COR-L47 (cell line): ENCODE measurements around the gene ZNF784.

Experiments used
- DNase-seq: peaks from one replicate; lab custom pipeline; 2025; lab: John Stamatoyannopoulos, UW

The ZNF784 gene

GRCh38 chr19:55602104-55603001, 22.0 kb downstream of the ZNF784 start:
- no peak for DNase-seq

- no peak for DNase-seq
Observed at GRCh38 chr19:55601084-55601483, 23.3 kb downstream of the ZNF784 start.

DNA sequence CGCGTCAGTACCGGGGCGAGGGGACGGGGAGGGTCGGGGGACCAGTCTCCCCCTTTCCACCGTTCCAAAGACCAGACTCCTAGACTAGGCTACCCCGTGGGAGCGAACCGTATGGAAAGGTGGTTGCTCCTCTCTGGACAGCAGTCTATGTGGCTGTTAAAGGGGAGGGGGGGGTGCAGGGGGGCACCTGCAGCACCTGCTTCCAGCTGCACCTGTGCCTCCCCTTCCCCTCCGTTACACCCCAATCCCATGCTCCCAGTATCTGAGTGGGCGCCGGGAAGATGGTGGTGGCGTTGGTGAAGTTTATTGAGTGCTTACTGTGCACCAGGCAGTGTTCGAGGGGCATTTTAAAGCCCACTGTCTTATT, 23.7 kb downstream of the ZNF784 start:
- no peak for DNase-seq

DNA sequence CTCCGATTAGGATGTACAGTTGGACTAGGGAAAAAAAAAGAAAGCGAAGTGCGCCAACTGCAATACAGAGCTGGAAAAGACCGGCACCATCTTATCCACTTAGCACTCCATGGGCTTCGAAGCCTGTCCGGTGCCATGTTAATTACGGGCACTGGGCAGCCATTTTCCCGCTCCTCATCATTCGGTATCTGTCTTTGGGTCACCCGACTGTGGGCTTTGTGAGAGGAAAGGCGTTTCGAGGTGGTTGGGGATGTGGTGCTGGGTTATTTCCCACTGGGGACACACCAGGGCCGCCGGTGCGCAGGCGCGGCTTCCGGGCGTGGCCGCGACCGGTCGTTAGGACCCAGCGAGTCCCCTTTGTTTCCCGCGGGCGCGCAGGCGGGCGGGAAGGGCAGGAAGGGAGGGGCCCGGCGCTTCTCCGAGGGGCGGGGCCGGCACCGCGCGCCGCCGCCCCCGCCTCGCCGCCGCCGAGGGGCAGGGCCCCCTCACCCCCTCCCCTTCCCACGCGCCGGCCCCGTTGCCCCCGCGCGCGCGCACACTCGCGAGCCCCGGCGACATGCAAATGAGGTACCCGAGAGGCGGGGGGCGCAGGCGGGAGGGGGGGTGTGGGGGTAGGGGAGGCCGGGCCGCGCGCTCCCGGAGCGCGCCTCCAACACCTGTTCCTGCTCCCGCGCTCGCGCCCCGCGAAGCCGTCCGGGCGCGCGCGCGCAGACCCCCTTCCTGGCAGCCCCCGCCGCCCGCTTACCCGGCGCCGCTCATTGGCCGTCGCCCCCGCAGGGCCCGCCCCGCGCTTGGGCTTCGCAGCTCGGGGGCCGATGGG, 24.3 kb downstream of the ZNF784 start, which contains the start of gene ZNF524:
Gene ZNF524 (plus strand): TSS at position 447 of the 820 bp plus-strand sequence. CDS start 1,825 bp downstream, outside the sequence.
- DNase-seq, result peak; percentile 88

GRCh38 chr19:55599468-55599841, 24.9 kb downstream of the ZNF784 start, which contains the start of gene FIZ1:
Gene FIZ1 (minus strand): TSS chr19:55599517. CDS start chr19:55597865, 1,652 bp downstream.
- DNase-seq, result peak; percentile 97

DNA sequence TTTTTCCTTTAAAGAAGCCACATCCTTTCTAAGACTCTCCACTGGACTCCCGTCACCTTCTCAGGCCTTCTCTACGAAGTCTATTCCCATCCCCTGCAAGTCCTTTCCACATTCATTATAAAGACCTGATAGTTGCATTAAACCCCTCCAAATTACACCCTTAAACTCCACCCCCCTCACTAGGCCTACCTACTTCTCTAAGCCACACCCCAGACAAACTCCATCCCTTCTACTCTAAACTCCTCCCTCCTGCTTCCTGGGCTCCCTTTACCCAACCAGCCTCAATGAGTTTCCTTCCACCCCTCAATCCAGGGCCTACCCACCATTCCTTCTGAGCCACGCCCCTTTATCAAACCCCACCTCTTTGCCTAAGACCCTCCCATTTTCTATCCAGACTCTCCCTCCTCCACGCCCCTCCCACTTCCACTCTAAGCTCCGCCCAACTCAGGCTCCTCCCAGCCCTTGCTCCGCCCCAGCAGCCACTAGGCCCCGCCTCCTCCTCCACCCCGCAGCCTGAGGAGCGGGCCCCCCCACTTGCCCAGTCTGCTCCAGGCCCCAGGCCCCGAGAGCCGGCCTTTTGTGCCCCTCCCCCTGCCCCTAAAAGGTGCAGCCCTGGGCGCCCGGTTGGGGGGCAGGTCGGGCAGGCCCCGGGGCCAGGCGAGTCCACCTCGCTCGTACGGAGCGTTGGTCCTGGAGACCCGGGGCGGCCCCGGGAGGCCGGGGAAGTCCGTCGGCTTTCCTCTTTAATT, 25.5 kb downstream of the ZNF784 start:
- peak; percentile 88 for DNase-seq

GRCh38 chr19:55598034-55598433, 26.3 kb downstream of the ZNF784 start:
- DNase-seq, result no peak

- no peak for DNase-seq
Observed at GRCh38 chr19:55597501-55597921, 26.9 kb downstream of the ZNF784 start.

DNA sequence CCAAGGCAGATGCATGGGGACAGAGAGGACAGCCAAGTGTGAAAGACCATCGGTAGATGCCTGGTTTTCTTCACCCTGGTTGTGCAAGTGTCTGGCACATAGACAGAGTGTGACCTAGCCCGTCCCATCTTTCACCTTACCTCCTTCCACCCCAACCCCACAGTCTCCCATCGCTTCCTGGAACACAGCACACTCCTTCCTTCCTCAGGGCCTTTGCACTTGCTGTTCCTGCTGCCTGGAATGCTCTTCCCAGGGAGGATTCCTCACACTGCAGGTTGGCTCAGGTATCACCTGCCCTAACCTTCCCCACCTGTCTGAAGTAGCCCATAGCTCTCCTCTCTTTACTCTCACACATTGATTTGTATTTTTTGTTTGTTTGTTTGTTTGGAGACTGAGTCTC, 28.1 kb downstream of the ZNF784 start:
- no peak for DNase-seq

- DNase-seq, result no peak
Observed at GRCh38 chr19:55594996-55595545, 29.3 kb downstream of the ZNF784 start.

- DNase-seq, result no peak
Observed at GRCh38 chr19:55593096-55593772, 31.1 kb downstream of the ZNF784 start.

- DNase-seq, result no peak
Observed at GRCh38 chr19:55592391-55593090, 31.8 kb downstream of the ZNF784 start.

DNA sequence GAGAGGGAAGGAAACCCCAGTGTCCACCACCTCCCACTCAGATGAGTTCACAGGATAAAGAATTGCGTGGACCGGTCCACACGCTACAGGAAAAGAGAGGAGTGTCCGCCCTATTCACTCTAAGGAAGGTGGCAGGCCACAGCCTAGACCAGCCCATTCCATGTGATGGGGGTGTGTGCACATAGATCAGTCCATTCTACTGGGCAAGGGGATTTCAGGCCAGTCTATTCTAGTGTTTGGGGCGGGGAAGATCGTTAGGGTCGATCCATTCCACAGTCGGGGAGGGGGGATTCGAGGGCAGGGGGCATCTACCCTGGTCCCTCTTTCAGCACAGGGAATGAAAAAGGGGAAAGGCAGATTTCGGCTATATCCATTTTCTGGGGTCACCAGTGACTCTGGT, 32.8 kb downstream of the ZNF784 start:
- DNase-seq, result no peak

DNA sequence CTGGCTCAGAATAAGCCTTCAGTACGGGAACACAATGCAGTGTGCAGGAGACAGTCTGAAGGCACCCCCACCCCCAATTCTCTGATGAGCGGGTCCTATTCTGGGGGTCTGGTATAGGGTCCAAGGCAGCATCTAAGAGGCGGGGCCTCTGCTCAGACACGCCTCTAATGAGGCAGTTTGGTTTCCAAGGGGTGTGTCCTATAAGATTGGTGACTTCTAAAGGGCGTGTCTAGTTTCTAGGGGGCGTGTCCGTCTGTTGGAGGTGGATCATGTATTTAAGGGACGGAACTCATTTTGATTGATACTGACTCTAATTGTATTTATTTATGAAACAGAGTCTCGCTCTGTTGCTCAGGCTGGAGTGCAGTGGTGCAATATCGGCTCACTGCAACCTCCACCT, 33.7 kb downstream of the ZNF784 start:
- peak; percentile 6 for DNase-seq

DNA sequence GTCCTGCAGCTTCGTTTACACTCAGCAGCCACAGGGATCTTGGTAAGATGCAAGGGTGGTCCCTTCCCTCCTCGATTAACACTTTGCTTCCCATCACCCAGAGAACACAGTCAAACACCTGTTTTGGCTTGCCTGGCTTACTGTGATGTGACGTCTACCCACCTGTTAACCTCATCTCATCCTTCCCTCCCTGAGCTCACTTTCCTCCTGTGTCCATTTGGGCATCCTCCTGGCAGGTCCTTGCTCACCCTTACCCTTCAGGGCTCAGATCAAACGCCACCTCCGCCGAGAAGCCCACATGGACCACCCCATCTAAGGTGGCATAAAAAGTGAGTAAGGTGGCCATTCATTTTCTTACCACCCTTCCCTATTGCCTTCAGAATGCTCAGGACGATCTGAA, 34.3 kb downstream of the ZNF784 start:
- DNase-seq, result no peak

- DNase-seq, result no peak
Observed at GRCh38 chr19:55588738-55589137, 35.6 kb downstream of the ZNF784 start.

DNA sequence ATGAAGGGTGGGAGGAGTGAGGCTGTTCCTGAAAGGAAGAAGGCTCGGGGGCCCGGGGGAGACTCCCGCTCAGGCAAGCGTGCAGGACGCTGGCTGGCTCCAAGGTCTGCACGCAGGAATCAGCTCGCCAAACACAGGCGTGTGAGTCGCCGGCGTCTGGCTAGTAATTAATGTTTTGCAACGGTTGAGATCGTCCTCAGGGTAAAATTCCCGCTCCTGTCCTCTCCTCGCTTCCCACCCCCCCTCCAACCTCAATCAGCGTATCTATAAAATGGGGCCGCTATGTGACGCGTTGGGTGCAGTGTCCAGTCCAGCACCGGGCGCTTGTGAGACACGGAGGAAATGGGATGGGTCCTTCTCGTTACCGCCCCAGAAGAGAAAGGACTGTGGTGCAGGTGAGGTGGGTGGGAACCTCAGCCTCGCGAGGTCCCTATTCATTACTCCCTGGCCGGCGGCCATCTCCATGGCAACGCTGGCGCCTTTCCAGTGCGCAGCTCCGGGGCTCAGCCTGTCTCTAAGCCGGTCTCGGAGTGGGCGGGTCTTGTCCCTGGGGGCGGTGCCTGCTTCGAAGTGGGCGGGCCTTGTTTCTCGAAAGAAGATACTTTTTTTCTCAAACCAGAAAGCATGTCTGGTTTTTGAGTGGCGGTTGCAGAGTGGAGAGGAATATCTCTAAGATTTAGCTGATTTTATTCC, 37.2 kb downstream of the ZNF784 start:
- DNase-seq, result peak; percentile 95

- DNase-seq, result peak; percentile 43
Observed at GRCh38 chr19:55585658-55586339, 38.6 kb downstream of the ZNF784 start.

GRCh38 chr19:55584871-55585270, 39.5 kb downstream of the ZNF784 start:
- no peak for DNase-seq
